GM10847 (cell line): ENCODE data around the gene NAA38.

ENCODE experiments used
- POLR2A ChIP-seq: IDR thresholded peaks from 2 replicates; pipeline ENCODE4 v1.6.1; 2011; ENCODE audit not compliant: insufficient read length; ENCODE audit errors: extremely low read depth

The NAA38 gene

DNA sequence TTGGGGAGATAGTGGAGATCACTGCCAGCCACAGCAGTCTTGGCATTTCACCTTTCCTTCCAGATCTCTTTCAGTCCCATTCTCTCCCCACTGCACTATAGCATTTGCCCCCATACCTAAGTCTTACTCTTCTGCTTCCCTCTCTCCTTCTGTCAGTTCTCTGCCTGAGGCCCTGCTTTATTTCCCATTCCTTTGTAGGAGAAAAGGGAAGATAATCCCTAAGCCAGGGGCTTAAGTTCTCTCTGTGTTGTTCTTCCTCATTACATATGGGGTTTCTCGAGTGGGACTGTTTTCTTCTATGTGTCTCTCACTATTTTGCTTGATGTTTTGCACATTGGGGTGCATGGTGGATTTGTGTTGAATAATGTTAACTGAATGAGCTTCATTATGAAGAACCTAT is 16.9 kb downstream of the NAA38 start:
- TF ChIP-seq POLR2A: no peak

DNA sequence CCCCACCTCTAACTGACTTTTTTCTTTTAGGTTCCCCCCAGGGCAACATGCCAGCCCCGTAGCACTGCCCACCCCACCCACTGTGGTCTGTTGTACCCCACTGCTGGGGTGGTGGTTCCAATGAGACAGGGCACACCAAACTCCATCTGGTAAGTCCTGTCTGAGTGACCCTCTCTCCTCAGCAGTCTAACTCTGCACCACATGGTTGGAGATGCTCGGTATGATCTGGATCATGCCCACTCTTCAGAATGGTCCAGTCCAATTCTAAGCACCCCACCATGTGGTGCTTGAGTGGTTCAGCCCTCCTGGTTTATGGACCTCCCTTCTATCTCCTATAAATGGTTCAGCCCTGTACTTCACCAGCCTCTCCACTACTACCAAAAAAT is 17.5 kb downstream of the NAA38 start:
- TF ChIP-seq POLR2A: no peak

DNA sequence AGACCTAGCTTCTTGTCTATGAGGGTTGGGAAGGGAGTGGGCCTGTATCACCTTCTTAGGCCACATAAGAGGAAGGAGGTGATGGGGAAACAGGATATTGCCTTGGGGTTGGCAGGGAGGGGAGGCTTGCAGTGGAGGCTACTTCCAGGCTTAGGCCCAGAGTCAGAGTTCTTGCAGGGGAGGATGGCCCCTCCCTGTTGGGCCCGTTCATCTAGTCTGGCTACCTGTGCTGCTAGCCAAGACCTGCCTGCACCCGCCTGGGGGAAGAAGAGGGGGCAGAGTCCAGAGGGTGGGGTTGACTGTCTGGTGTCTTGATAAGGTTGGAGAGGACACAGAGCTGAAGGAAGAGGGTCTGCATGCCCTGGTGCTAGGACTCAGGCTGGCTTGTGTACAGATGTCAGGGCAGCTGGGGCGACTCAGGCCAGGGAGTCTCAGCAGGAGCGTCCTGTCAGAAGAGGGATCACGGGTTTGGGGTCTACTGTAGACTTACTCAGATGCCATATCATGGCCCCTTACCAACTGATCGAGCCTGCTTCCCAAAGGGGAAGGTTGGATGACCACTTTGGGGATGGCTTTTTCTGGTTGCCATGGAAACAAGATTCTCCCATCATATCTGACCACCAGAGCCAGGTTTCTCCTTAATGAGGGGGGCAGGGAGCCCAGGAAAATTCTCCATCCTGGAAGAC is 18.0 kb downstream of the NAA38 start:
- no peak for TF ChIP-seq POLR2A

DNA sequence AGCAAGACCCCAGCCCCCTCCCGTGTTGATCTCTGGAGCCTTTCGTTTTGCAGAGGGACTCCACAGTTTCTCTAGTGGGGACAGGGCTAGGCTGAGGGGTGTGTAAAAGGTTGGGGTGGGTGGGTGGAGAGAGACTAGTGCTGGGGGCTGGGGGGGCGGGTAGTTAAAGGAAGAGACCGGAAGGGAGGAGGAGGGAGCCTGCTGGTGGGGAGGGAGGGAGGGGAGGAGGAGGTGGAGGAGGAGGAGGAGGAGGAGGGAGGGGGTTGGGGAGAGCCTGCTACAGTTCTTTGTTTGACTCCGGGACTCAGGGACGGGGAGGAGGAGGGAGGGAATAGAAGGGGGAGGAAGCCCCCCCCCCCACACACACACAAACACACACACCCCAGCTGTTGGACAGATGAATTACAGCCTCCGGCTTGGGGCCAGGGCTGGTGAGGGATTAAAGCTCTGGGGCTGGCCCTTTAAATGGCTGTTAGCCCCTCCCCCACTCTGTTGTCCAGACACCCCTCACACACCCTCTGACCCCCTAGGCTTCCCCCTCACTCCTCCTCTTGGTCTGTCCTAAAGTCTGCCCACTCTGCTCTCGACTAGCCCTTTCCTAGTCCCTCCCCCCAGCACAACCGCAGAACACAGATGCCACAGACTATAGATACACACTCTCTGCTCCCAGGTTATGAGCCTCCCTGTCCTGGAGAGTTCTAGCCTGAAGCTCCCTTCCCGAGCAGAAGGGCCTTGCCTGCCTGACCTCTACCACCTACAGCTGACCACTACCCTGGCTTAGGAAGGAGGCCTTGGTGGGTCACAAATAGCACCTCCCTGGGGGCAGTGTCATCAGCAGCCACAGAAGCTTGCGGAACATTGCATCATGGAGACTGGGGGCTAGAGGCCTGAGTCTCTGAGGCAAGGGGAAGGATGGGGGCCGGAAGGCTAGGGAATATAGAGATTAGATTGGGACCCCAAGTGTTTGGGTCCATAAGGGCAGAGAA is 19.0 kb downstream of the NAA38 start:
- no peak for TF ChIP-seq POLR2A

DNA sequence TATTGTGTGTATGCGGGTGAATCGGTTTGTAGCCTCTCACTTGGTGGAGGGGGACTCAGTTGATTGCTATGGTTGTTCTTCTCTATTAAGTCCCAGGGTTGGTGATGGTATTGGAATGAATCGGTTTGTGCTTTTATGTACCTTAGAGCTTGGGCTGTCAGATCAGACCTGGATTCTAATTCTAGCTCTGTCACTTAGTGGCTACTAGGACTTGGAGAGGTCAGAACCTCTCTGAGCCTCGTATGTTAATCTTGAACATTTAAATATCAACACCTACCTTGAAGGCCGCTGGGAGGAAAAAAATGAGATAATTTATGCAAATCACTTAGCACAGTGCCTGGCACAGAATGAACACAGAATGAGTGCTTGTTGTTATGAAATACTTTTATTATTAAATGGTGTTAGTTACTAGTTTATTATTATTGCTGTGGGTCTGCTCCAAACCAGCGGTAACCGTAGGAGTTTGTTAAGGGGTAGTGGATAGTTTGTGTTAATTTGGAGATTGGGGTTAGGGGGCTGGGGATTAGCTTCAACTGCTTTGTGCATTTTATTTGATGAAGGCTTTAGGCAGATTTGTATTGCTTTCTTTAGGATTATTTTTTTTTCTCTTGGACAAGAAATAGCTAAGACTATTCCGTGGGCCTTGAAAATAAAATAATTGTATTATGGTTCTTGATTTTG is 19.8 kb downstream of the NAA38 start:
- no peak for TF ChIP-seq POLR2A

DNA sequence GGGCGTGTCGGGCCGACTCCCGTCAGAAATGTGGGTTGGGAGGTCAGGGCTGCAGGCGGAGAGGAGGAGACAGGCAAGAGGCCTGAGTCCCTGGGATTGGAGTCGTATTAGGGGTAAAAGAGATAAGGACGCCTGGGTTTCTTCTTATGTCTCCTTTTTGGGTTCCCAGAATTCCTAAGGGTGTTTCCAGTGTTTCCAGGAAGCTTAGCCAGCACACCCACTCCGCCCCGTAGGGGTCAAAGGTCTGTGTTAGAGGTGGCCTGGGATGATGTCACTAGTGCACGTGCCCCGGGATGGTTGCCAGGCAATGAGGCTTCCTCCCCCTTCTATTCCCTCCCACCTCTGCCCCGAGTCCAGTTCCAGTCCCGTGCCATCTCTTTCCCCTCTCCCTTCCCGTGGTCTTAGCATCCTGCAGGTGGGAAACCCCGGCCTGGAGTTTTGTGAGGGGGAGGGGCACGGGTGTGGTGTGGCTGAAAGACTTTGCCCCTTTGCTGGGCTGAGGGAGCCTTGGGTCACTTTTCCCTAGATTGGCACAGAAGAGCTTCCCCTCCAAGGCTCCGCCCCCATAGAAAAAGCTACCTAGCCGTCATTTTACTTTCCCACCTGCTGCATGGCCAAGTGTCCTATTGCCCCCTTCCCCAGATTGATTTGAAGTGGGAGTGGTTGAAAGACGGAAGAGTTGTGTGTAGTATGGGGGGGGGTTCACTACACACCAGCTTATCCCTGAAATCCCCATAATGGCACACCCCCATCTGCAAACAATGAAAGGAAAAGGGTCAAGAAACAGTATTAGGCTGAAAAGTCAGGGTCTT is 20.6 kb downstream of the NAA38 start:
- no peak for TF ChIP-seq POLR2A

DNA sequence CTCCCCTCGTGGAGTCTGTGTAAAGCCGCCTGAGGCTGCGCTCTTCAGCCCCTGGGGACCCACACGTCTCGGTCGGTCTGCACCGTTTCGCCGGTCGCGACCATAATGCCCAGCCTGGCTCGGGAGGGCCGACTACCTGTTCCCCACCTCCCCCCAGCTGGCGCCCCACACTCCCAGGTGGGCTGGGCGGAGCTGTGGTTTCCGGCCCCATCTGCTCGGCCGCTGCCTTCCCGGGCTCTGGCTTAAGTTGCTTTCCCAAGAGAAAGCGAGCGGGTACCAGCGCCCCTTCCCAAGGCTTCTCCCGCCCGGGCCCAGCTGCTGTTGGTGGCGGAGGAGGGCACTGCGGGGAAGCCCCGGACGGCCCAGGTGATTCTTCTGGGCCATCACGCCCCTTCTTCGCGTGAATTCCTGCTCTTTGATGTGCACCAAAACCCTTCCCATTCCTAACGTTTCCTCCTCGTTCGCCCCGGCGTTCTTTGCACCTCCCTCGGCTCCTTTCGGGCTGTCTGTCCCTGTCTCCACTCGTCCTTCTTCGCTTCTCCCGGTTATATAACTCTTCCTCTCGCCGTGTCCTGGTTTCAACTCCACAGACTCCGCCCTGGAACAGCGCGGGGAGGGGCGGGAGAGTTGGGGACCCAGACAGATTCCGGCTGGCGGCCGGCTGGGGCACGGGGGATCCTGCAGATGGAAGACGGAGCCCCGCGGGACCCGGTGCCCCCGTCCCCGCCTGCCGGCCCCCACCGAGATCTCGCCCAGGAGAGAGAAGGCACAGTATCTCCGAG is 21.4 kb downstream of the NAA38 start:
- peak; percentile 10 for TF ChIP-seq POLR2A

DNA sequence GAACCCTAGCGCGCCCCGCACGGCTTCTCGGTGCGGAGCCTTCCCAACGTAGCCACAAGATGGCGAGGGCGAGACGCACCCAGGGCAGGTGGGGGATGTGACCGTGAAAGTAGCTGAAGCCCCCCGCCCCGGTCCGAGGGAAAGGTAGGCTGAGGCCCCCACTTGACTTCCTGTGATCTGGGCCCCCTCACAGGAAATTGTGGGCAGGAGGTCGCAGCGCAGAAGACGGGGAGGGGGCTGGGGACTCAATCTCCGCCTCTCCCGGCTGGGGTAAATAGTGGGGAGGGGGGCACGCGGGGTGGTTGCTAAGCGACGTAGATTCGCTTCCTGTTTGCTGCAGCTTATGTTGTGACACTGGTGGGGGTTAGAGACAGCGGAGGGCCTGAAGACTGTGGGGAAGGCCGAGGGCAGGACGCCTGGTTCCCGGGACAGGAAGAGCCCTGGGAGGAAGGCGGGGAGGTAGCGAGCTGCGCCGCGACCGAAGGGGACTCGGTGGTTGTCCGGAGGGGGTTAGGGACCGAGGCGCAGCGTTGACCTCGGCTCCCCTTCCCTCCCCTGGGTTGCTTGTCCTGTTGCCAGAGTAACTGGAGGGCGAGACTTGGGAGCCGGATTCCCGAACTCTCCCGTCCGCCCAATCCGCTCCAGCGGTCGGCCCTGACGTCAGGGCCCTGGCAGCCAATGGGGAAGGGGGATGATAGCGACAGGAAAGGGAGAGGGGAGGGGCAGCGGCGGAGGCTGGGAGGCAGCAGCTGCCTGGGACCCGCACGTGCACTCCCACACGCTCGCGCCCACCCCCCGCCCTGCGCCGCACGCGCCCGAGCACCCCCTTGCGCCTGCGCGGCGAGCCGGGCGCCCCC is 22.2 kb downstream of the NAA38 start:
- peak; percentile 10 for TF ChIP-seq POLR2A

DNA sequence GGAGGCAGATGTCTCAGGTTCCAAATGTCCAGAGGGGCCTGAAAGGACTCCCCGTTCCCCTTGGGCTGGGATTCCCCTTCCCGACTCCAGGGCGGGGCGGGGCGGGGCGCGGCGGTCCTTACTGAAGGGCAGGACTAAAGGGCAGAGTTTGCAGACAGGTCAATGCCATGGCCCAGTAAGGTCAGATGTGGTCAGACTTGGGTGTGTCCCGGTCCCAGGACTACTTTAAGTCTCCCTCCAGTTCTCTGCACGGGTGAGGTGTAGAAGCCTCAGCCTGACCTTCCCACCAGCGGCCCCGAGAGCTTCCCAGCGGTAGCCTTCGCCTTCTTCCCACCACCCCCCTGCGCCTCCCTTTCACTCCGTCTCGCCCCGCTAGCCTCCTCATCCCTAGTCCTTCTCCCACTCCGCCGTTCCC is 22.8 kb downstream of the NAA38 start:
- no peak for TF ChIP-seq POLR2A

DNA sequence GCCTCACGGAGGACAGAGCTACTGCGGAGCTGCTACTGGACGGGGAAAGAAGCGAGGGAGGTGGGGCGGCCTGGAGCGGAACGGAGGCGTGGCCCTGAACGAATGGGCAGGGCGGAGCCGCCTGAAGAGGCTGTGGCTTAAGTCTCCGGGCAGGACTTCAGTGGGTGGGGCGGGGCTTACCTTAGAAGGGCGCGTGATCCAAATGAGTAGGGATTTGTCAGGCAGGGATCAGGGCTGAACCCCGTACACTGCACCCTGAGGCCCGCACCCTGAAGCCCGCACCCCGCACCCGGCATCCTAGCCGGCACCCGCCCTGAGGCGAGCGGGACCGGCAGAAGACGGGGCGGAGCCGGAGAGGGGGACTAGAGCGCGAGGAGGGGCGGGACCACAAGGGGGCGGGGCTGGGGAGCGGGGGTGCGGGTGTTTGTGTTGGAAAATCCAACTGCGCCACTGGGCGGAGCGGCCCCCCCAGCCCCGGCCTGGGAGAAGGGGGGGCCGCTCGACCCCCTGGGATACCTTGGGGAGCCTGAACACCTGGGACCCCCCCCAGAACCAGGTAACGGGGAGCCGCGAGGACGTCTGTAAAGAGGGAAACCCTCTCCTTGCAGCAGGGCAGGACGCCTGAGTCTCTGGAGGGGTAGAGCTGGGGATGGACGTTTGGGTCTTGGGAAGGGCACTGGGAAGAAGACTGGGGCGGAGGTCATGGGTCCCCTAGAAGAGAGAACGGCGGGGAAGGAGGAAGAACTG is 23.4 kb downstream of the NAA38 start, which contains the start of gene KDM6B:
TSS of gene KDM6B (plus strand) at position 423 of the 747 bp plus-strand sequence. CDS start 11,338 bp downstream, outside the sequence.
- TF ChIP-seq POLR2A: no peak

DNA sequence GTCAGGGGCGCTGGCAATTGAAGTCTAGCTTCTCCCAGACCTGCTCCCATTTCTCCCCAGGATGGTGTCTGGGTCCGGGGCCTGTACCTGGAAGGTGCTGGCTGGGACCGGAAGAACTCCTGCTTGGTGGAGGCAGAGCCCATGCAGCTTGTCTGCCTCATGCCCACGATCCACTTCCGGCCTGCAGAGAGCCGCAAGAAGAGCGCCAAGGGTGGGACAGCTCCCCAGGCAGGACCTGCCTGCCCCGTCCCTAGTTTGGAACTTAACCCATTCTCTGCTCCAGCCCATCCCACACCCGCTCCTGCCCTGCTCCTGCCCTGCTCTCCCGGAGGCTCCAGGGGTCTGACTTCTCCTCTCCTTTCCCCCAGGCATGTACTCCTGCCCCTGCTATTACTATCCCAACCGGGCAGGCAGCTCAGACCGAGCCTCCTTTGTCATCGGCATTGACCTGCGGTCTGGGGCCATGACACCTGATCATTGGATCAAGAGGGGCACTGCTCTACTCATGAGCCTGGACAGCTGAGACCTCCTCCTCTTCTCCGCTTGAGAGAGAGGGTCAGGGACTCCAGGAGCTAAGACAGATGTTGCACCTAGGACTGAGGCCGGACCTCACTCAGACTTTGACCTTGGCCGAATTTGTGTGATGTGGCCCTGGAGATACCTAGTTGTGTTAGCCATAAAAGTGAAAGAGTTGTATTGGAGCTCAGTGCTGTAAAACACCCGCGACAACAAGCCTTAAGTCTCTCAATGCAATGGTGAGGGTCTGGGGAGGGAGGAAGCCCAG is 24.2 kb downstream of the NAA38 start:
- no peak for TF ChIP-seq POLR2A

DNA sequence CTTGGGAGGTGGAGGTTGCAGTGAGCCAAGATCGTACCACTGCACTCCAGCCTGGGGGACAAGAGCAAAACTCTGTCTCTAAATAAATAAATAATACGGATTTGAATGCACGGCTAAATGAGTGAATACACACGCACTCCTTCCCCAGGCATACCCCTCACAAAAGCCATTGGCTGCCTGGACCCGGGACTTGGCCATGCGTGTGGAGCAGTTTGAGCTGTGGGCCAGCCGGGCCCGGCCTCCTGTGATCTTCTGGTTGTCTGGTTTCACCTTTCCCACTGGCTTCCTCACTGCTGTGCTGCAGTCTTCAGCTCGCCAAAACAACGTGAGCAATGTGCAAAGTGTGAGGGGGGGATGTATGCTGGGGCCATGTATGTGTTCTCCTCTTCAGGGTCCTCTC is 24.9 kb downstream of the NAA38 start:
- TF ChIP-seq POLR2A: no peak
